NB4 (cell line): Measurements from ENCODE around the gene KCNJ2.

Experiments used
- MYC ChIP-seq: IDR thresholded peaks from 2 replicates; pipeline ENCODE4 v1.6.1; 2011; ENCODE audit warnings: low read depth, low read length
- POLR2A ChIP-seq: IDR thresholded peaks from 2 replicates; pipeline ENCODE4 v1.6.1; 2011; ENCODE audit warnings: mild to moderate bottlenecking; ENCODE audit not compliant: insufficient read length; ENCODE audit errors: extremely low read depth
- TF ChIP-seq, protein P1 (sequence below): IDR thresholded peaks from one replicate; pipeline ENCODE4 v1.5.1; 2012; ENCODE audit warnings: low read depth, low read length
- TF ChIP-seq, protein P2 (sequence below): IDR thresholded peaks from 2 replicates; pipeline ENCODE4 v1.6.1; 2011; ENCODE audit warnings: low read depth, low read length

DNA sequence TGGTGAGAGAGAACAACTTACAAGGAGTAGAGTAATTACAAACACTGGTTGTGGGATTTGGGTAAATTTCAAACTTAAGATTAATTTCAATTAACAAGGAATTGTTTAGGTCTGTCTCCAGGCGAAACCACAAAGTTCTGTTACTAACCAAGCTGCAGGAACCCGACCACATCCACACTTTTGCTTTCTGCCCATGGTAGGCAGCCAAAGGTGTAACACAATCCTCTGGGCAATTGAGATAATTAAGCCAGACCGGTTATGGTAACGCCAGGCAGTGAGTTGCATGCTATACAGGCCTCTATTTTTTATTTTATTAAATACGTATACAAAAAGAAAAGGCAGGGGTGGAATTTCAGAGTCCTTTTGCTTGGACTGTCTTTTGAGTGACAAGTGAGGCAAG, 12.0 kb downstream of the KCNJ2 start:
- TF ChIP-seq, protein P1, sequence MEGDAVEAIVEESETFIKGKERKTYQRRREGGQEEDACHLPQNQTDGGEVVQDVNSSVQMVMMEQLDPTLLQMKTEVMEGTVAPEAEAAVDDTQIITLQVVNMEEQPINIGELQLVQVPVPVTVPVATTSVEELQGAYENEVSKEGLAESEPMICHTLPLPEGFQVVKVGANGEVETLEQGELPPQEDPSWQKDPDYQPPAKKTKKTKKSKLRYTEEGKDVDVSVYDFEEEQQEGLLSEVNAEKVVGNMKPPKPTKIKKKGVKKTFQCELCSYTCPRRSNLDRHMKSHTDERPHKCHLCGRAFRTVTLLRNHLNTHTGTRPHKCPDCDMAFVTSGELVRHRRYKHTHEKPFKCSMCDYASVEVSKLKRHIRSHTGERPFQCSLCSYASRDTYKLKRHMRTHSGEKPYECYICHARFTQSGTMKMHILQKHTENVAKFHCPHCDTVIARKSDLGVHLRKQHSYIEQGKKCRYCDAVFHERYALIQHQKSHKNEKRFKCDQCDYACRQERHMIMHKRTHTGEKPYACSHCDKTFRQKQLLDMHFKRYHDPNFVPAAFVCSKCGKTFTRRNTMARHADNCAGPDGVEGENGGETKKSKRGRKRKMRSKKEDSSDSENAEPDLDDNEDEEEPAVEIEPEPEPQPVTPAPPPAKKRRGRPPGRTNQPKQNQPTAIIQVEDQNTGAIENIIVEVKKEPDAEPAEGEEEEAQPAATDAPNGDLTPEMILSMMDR: no peak
- TF ChIP-seq POLR2A (no peak), MYC (no peak)
- TF ChIP-seq, protein P2, sequence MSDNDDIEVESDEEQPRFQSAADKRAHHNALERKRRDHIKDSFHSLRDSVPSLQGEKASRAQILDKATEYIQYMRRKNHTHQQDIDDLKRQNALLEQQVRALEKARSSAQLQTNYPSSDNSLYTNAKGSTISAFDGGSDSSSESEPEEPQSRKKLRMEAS: no peak
